Prostate gland (tissue), 2 donors: ENCODE measurements around the gene SMTN. TPM values are rescaled to one million over a fixed set of nuclear protein-coding genes. Genes with fewer than 3 reads are reported as not detected.

Source experiments
- DNase-seq: peaks from one replicate; pipeline ENCODE4 v3.0.0-alpha.2; 2019; ENCODE audit warnings: low spot score
- H3K27ac ChIP-seq, 2 donors: fragments of 200-600 bp; sonication (generic); 2 replicates each; pipeline ENCODE4 v1.5.1; 2017 to 2019
- H3K27me3 ChIP-seq: fragments of 200-600 bp; sonication (generic); replicated peaks from 2 replicates; pipeline ENCODE4 v1.5.1; 2019; ENCODE audit not compliant: insufficient read depth
- H3K36me3 ChIP-seq, 2 donors: fragments of 200-600 bp; sonication (generic); 1 replicate in 1 of 2; 2 replicates in 1 of 2; pipeline versions ENCODE4 v1.5.1 to v1.8.1; 2017 to 2019
- H3K4me1 ChIP-seq: fragments of 200-600 bp; sonication (generic); replicated peaks from 2 replicates; pipeline ENCODE4 v1.5.1; 2019
- H3K4me3 ChIP-seq, 2 donors: fragments of 200-600 bp; sonication (generic); 2 replicates each; pipeline ENCODE4 v1.5.1; 2017 to 2019
- H3K9me3 ChIP-seq: fragments of 200-600 bp; sonication (generic); 2 replicates; pipeline ENCODE4 v1.5.1; 2017
- POLR2A ChIP-seq: fragments of 450-650 bp; IDR thresholded peaks from one replicate; pipeline ENCODE4 v1.6.1; 2016; ENCODE audit warnings: antibody characterized with exemption, mild to moderate bottlenecking
- POLR2AphosphoS5 ChIP-seq: sonication (generic); formaldehyde crosslinking; IDR thresholded peaks from one replicate; pipeline ENCODE4 v1.6.1; 2017; ENCODE audit warnings: antibody characterized with exemption
- WGBS: methylation state at CpG from one replicate; pipeline ENCODE4 v1.1.5; 2018; 5-methylcytosine and 5-hydroxymethylcytosine counted together
- intact Hi-C: fragments of 100-400 bp; cut with DNase I; formaldehyde crosslinking; loops from one replicate; pipeline ENCODE4 v1.14.2; 2022
- total RNA-seq, 2 donors: library from RNA; depleted of rRNA; stranded (reverse); fragments of >200 nt; gene quantifications; one replicate each; pipeline ENCODE4 v1.1.0, GENCODE V29; 2016
- TF ChIP-seq, protein P1 (sequence below), 4 experiments: fragments of 200-600 bp in 2 of 4; fragments of 450-650 bp in 2 of 4; sonication (generic) in 2 of 4; IDR thresholded peaks; 1 replicate in 3 of 4; 2 replicates in 1 of 4; pipeline ENCODE4 v1.5.1; 2016 to 2019; ENCODE audit warnings: antibody characterized with exemption in 4 of 4, mild to moderate bottlenecking in 2 of 4, moderate library complexity in 2 of 4

The SMTN gene
- total RNA-seq, 2 donors from 2014 or later = 200 to 209 TPM

DNA sequence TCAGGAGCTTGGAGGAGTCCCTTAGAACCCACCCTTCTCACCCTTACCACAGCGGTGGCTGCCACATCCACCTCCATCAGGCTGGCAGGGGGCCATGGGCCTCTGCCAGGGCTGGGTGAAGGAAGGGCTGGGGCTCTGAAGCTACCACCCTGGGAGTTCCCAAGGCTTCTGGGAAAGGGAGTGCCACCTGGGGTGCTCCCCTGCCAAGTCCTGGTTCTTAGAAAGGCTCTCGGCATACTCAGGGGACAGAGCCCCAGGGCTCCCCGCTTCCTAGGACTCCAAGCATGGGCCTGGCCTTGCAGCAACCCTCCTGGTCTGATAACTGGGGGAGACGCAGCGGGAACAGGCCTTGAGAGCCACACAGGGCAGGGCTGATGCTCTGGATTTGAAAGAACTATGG lies 59.6 kb downstream of the SMTN start:
- DNase-seq = no peak
- Histone ChIP-seq H3K4me3 (no peak overlapping the region), H3K4me1 (no peaks in the 10 kb centered on the region), H3K27me3 (no peaks in the 10 kb centered on the region), H3K27ac (no peak overlapping the region), H3K9me3 (no peaks in the 10 kb centered on the region), H3K36me3 (no peaks in the 10 kb centered on the region)
- 60% methylated on average over 5 of the region's 5 CpGs for WGBS
- TF ChIP-seq POLR2A = no peak
- TF ChIP-seq, protein P1, sequence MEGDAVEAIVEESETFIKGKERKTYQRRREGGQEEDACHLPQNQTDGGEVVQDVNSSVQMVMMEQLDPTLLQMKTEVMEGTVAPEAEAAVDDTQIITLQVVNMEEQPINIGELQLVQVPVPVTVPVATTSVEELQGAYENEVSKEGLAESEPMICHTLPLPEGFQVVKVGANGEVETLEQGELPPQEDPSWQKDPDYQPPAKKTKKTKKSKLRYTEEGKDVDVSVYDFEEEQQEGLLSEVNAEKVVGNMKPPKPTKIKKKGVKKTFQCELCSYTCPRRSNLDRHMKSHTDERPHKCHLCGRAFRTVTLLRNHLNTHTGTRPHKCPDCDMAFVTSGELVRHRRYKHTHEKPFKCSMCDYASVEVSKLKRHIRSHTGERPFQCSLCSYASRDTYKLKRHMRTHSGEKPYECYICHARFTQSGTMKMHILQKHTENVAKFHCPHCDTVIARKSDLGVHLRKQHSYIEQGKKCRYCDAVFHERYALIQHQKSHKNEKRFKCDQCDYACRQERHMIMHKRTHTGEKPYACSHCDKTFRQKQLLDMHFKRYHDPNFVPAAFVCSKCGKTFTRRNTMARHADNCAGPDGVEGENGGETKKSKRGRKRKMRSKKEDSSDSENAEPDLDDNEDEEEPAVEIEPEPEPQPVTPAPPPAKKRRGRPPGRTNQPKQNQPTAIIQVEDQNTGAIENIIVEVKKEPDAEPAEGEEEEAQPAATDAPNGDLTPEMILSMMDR (IDR thresholded peaks at IDR 0.05) = no peak
- no peak for TF ChIP-seq POLR2AphosphoS5
- intact Hi-C loops = loop anchor here (10.0 kb wide), 1 partner anchor 376 kb away; no protein-coding TSS in a partner anchor

- TF ChIP-seq, protein P1 (IDR thresholded peaks at IDR 0.05) = no peak
- TF ChIP-seq POLR2AphosphoS5 = no peak
- TF ChIP-seq POLR2A = no peak
- H3K9me3 ChIP-seq = no peaks in the 10 kb centered on the region
- H3K36me3 ChIP-seq = no peaks in the 10 kb centered on the region
- intact Hi-C loops = loop anchor here (10.0 kb wide), 1 partner anchor 377 kb away; no protein-coding TSS in a partner anchor
- WGBS = 93% methylated on average over 2 of the region's 2 CpGs
- no peaks in the 10 kb centered on the region for H3K4me1 ChIP-seq
- no peak for DNase-seq
- H3K4me3 ChIP-seq = no peak overlapping the region
- H3K27ac ChIP-seq = no peak overlapping the region
- no peaks in the 10 kb centered on the region for H3K27me3 ChIP-seq
Measured at GRCh38 chr22:31141551-31141950, 60.4 kb downstream of the SMTN start.

DNA sequence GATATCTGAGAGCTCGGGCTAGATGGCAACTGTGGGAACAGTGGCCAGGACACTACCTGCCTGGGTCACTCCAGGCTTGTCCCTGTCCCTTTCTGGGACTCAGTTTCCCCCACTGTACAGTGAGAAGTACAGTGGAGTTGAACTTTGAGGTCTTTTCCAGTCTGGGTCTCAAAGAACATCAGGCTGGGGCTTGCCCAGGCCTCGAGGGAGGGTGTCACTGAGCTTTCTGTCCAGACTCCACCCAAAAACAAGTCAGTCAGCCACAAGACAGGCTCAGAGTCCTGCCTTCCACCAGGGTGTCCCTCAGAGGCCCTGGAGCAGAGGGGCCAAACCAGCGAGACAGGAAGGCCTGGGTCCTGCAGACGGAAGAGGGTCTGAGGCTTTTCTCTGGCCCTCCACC lies 61.2 kb downstream of the SMTN start:
- Histone ChIP-seq H3K27ac (no peak overlapping the region), H3K9me3 (no peaks in the 10 kb centered on the region), H3K4me1 (no peaks in the 10 kb centered on the region), H3K36me3 (no peaks in the 10 kb centered on the region), H3K4me3 (no peak overlapping the region), H3K27me3 (no peaks in the 10 kb centered on the region)
- DNase-seq = no peak
- intact Hi-C loops = loop anchor here (10.0 kb wide), 1 partner anchor 377 kb away; no protein-coding TSS in a partner anchor
- TF ChIP-seq POLR2AphosphoS5 = no peak
- no peak for TF ChIP-seq POLR2A
- TF ChIP-seq, protein P1 (IDR thresholded peaks at IDR 0.05) = no peak
- WGBS = 69% methylated on average over 4 of the region's 4 CpGs

- intact Hi-C loops = loop anchor here (10.0 kb wide), 1 partner anchor 378 kb away; no protein-coding TSS in a partner anchor
- H3K9me3 ChIP-seq = no peaks in the 10 kb centered on the region
- DNase-seq = no peak
- no peaks in the 10 kb centered on the region for H3K27me3 ChIP-seq
- no peak overlapping the region for H3K4me3 ChIP-seq
- H3K36me3 ChIP-seq = no peaks in the 10 kb centered on the region
- no peaks in the 10 kb centered on the region for H3K4me1 ChIP-seq
- TF ChIP-seq, protein P1 (IDR thresholded peaks at IDR 0.05) = no peak
- TF ChIP-seq POLR2A (no peak), POLR2AphosphoS5 (no peak)
- no peak overlapping the region for H3K27ac ChIP-seq
- WGBS = 49% methylated on average over 3 of the region's 3 CpGs
Measured at GRCh38 chr22:31143038-31143437, 61.9 kb downstream of the SMTN start.

DNA sequence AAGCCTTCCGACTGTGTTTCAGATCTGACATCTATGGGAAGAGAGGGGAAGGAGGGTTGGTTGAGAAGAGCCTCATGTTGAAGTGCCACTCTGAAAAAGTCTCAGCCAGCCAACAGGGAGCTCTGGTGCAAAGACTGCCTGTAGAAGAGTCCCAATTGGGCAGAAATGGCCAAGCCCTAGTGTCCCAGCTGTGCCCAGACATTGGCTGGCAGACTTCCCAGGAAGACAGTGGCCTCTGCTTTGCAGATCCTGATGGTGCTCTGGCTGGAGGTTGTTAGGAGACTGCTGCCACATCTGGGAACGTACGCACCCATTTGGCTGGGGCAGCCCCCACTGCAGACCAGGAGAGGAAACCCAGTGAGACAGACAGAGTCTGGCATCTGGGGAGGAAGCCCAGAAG lies 62.4 kb downstream of the SMTN start:
- intact Hi-C loops = loop anchor here (10.0 kb wide), 1 partner anchor 379 kb away; no protein-coding TSS in a partner anchor
- Histone ChIP-seq H3K9me3 (no peaks in the 10 kb centered on the region), H3K36me3 (no peaks in the 10 kb centered on the region), H3K4me1 (no peaks in the 10 kb centered on the region), H3K27ac (no peak overlapping the region), H3K27me3 (no peaks in the 10 kb centered on the region), H3K4me3 (no peak overlapping the region)
- TF ChIP-seq POLR2A (no peak), POLR2AphosphoS5 (no peak)
- TF ChIP-seq, protein P1 (IDR thresholded peaks at IDR 0.05) = no peak
- WGBS = 61% methylated on average over 3 of the region's 3 CpGs
- no peak for DNase-seq
